ENCODE results near the gene ZCCHC7. TPM values are rescaled to one million over a fixed set of nuclear protein-coding genes. Genes with fewer than 3 reads are reported as not detected.
"Not testable (repeated sequence)": the region's sequence is repeated elsewhere in the genome, so short reads cannot be mapped to it uniquely, and the experiment has no call there.

ZCCHC7 gene
- polyA plus RNA-seq, 1 donor from 2014 or later: 10.9 TPM

GRCh38 chr9:37302277-37302676 lies 181.9 kb downstream of the ZCCHC7 start:
- Histone ChIP-seq H3K9ac (ENCODE audit: low read length) (no peak overlapping the region), H3K9me3 (ENCODE audit: low read length) (no peaks in the 10 kb centered on the region), H3F3A (ENCODE audit: insufficient read depth, low read length, poor library complexity, severe bottlenecking) (no peaks in the 10 kb centered on the region), H3K79me2 (replicated peaks; ENCODE audit: insufficient read depth, low read length) (no peaks in the 10 kb centered on the region), H3K27ac (ENCODE audit: low read length) (no peak overlapping the region), H3K4me2 (ENCODE audit: low read length) (no peak overlapping the region), H4K20me1 (ENCODE audit: insufficient read depth) (no peaks in the 10 kb centered on the region), H3K9me2 (ENCODE audit: insufficient read depth, low read length) (no peaks in the 10 kb centered on the region), H3K27me3 (ENCODE audit: insufficient read depth, low read depth, low read length) (no peaks in the 10 kb centered on the region), H3K36me3 (ENCODE audit: insufficient read depth, low read length) (no peaks in the 10 kb centered on the region), H2AFZ (ENCODE audit: low read depth, low read length) (no peak overlapping the region), H3K4me3 (ENCODE audit: low read length) (no peak overlapping the region)
- TF ChIP-seq REST (IDR thresholded peaks at IDR 0.05; ENCODE audit: borderline replicate concordance) (no peak), EP300 (conservative IDR thresholded peaks at IDR 0.05; ENCODE audit: poor library complexity, severe bottlenecking) (no peak), TAF1 (IDR thresholded peaks at IDR 0.05; ENCODE audit: low read depth) (no peak), EZH2 (IDR thresholded peaks at IDR 0.05; ENCODE audit: borderline replicate concordance, insufficient read depth, low read length, poor library complexity, severe bottlenecking) (no peak), MXI1 (conservative IDR thresholded peaks at IDR 0.05; ENCODE audit: poor library complexity, severe bottlenecking) (no peak)

- H3K9me2 ChIP-seq (ENCODE audit: insufficient read depth, low read length); H3F3A ChIP-seq (ENCODE audit: insufficient read depth, low read length, poor library complexity, severe bottlenecking); H3K9ac ChIP-seq (ENCODE audit: low read length); H3K79me2 ChIP-seq (replicated peaks; ENCODE audit: insufficient read depth, low read length); H3K27me3 ChIP-seq (ENCODE audit: insufficient read depth, low read depth, low read length); H3K4me3 ChIP-seq (ENCODE audit: low read length); H3K4me2 ChIP-seq (ENCODE audit: low read length); H3K9me3 ChIP-seq (ENCODE audit: low read length); H3K36me3 ChIP-seq (ENCODE audit: insufficient read depth, low read length); H3K27ac ChIP-seq (ENCODE audit: low read length); H2AFZ ChIP-seq (ENCODE audit: low read depth, low read length); H4K20me1 ChIP-seq (ENCODE audit: insufficient read depth): not testable (repeated sequence)
Measured at GRCh38 chr9:37303272-37303671, 182.9 kb downstream of the ZCCHC7 start.

GRCh38 chr9:37309136-37309535 lies 188.8 kb downstream of the ZCCHC7 start:
- no peaks in the 10 kb centered on the region for H3K36me3 ChIP-seq (ENCODE audit: insufficient read depth, low read length)
- TF ChIP-seq SMC3 (conservative IDR thresholded peaks at IDR 0.05; ENCODE audit: poor library complexity) (no peak), MXI1 (conservative IDR thresholded peaks at IDR 0.05; ENCODE audit: poor library complexity, severe bottlenecking) (no peak), RAD21 (conservative IDR thresholded peaks at IDR 0.05) (no peak), POLR2AphosphoS5 (IDR thresholded peaks at IDR 0.05) (no peak), TAF1 (IDR thresholded peaks at IDR 0.05; ENCODE audit: low read depth) (no peak), REST (IDR thresholded peaks at IDR 0.05; ENCODE audit: borderline replicate concordance) (no peak), EZH2 (IDR thresholded peaks at IDR 0.05; ENCODE audit: borderline replicate concordance, insufficient read depth, low read length, poor library complexity, severe bottlenecking) (no peak), CTCF (IDR thresholded peaks at IDR 0.05; ENCODE audit: poor library complexity, severe bottlenecking) (no peak), EP300 (conservative IDR thresholded peaks at IDR 0.05; ENCODE audit: poor library complexity, severe bottlenecking) (no peak)
- H3K9me3 ChIP-seq (ENCODE audit: low read length): no peaks in the 10 kb centered on the region
- no peaks in the 10 kb centered on the region for H3K9me2 ChIP-seq (ENCODE audit: insufficient read depth, low read length)
- no peak overlapping the region for H2AFZ ChIP-seq (ENCODE audit: low read depth, low read length)
- H3K9ac ChIP-seq (ENCODE audit: low read length): no peak overlapping the region
- no peaks in the 10 kb centered on the region for H4K20me1 ChIP-seq (ENCODE audit: insufficient read depth)
- H3K27me3 ChIP-seq (ENCODE audit: insufficient read depth, low read depth, low read length): no peaks in the 10 kb centered on the region
- no peak overlapping the region for H3K4me2 ChIP-seq (ENCODE audit: low read length)
- H3K27ac ChIP-seq (ENCODE audit: low read length): no peak overlapping the region
- H3K79me2 ChIP-seq (replicated peaks; ENCODE audit: insufficient read depth, low read length): no peaks in the 10 kb centered on the region
- no peak overlapping the region for H3K4me3 ChIP-seq (ENCODE audit: low read length)
- no peaks in the 10 kb centered on the region for H3F3A ChIP-seq (ENCODE audit: insufficient read depth, low read length, poor library complexity, severe bottlenecking)

All from neural cell (in vitro differentiated cells).